NT2/D1 (cell line): ENCODE measurements around the gene NRP1.

Experiments
- DNase-seq: peaks from one replicate; pipeline ENCODE4 v3.0.0-alpha.2; 2011; ENCODE audit warnings: low read depth, low spot score
- H3K27me3 ChIP-seq: 2 replicates; pipeline ENCODE4 v1.6.0; 2011; ENCODE audit warnings: mild to moderate bottlenecking; ENCODE audit not compliant: insufficient read length, insufficient read depth
- H3K36me3 ChIP-seq: 2 replicates; pipeline ENCODE4 v1.6.1; 2011; ENCODE audit warnings: mild to moderate bottlenecking, low read length, mixed read lengths; ENCODE audit not compliant: insufficient read depth, insufficient read length
- H3K4me1 ChIP-seq: 2 replicates; pipeline ENCODE4 v1.5.1; 2011; ENCODE audit not compliant: insufficient read depth, insufficient read length
- H3K4me3 ChIP-seq: 2 replicates; pipeline ENCODE4 v1.5.1; 2011; ENCODE audit warnings: low read depth; ENCODE audit not compliant: insufficient read length
- H3K9ac ChIP-seq: 2 replicates; pipeline ENCODE4 v1.6.0; 2011; ENCODE audit warnings: low read depth; ENCODE audit not compliant: insufficient read length
- H3K9me3 ChIP-seq: 2 replicates; pipeline ENCODE4 v1.5.1; 2011; ENCODE audit warnings: mild to moderate bottlenecking, low read length; ENCODE audit not compliant: insufficient read depth
- SUZ12 ChIP-seq: IDR thresholded peaks from 2 replicates; pipeline ENCODE4 v1.6.1; 2011; ENCODE audit not compliant: insufficient read length, insufficient read depth; ENCODE audit errors: extremely low read depth
- YY1 ChIP-seq: IDR thresholded peaks from 2 replicates; pipeline ENCODE4 v1.6.1; 2011; ENCODE audit not compliant: insufficient read length, insufficient read depth
- ZNF274 ChIP-seq: IDR thresholded peaks from 2 replicates; pipeline ENCODE4 v1.6.1; 2011; ENCODE audit warnings: mild to moderate bottlenecking, low read depth, low read length

NRP1 gene

GRCh38 chr10:33335551-33335800 is 1.0 kb upstream of the NRP1 start:
- H3K4me1 ChIP-seq: no peaks in the 10 kb centered on the region
- no peaks in the 10 kb centered on the region for H3K9me3 ChIP-seq
- no peak for DNase-seq
- H3K36me3 ChIP-seq: no peaks in the 10 kb centered on the region
- TF ChIP-seq YY1 (no peak), SUZ12 (no peak), ZNF274 (no peak)
- peak overlapping the region; percentile 51 for H3K4me3 ChIP-seq
- H3K9ac ChIP-seq: peak overlapping the region; percentile 67
- H3K27me3 ChIP-seq: peaks cover 72% of the 10 kb centered on the region

GRCh38 chr10:33334805-33335550 is 511 bp upstream of the NRP1 start:
- no peaks in the 10 kb centered on the region for H3K4me1 ChIP-seq
- peaks cover 72% of the 10 kb centered on the region for H3K27me3 ChIP-seq
- H3K9me3 ChIP-seq: no peaks in the 10 kb centered on the region
- TF ChIP-seq YY1 (no peak), SUZ12 (no peak), ZNF274 (no peak)
- H3K4me3 ChIP-seq: peak overlapping the region; percentile 51
- DNase-seq: peak; percentile 60
- H3K9ac ChIP-seq: peak overlapping the region; percentile 67
- H3K36me3 ChIP-seq: no peaks in the 10 kb centered on the region

DNA sequence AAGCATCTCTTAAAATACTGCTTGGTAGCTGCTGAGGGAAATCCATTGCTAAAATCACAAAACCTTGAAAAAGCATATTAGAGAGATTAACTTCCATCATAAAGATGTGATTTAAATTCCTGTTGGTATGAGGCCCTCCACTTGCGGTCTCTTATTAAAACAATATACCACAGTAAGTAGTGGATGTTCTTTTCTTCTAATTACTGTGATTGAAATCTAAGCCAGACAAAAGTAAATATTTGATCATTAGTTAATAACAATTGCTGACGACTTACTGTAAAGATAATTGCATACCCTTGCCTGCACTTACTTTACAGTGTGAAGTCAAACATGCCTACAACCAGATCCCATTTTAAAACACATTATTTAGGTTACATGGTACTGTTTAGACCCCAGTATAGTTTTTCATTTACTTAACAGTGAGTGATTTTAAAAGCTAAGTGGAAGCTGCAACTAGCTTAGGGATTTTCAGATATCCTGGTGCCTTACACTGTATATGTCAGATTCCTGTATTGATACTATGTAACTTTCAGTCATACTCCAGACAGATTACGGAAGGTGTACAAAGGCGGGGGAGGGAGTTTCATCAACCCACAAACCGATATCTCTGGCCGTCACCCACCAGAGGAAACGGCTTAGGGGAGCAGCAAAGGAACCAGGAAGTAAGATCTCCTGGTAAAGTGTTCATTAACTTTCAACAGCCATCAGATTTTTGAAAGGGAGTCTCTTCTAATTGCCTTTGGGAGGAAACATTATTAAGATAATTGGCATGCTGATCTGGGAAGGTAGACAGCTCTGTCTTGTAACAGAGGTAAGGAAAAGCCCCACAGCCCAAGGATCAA is 986 bp downstream of the NRP1 start:
- Histone ChIP-seq H3K9me3 (no peaks in the 10 kb centered on the region), H3K27me3 (peaks cover 72% of the 10 kb centered on the region), H3K9ac (peak overlapping the region; percentile 72), H3K4me3 (peak overlapping the region; percentile 55), H3K36me3 (no peaks in the 10 kb centered on the region), H3K4me1 (no peaks in the 10 kb centered on the region)
- no peak for TF ChIP-seq SUZ12
- TF ChIP-seq ZNF274: no peak
- TF ChIP-seq YY1: no peak
- DNase-seq: no peak

- Histone ChIP-seq H3K36me3 (no peaks in the 10 kb centered on the region), H3K9ac (no peak overlapping the region), H3K27me3 (peaks cover 62% of the 10 kb centered on the region), H3K9me3 (no peaks in the 10 kb centered on the region), H3K4me3 (no peak overlapping the region), H3K4me1 (no peaks in the 10 kb centered on the region)
- TF ChIP-seq SUZ12 (no peak), ZNF274 (no peak), YY1 (no peak)
- DNase-seq: no peak
Measured at GRCh38 chr10:33332183-33333065, 2.0 kb downstream of the NRP1 start.

DNA sequence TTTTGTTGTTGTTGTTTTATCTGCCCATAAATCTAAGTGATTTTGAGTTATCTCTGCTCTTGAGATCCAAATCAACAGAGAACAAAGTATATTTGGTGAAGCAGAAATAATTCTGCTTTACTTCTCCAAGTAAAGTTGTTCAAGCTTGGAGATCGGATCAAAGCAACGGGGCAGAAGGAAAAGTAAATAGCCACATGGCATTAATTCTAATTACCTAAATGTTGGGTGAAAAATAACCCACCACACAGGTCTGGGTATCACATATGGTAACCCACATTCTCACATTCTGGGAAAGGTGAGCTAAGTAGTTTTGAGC is 3.1 kb downstream of the NRP1 start:
- H3K9ac ChIP-seq: no peak overlapping the region
- H3K9me3 ChIP-seq: no peaks in the 10 kb centered on the region
- H3K27me3 ChIP-seq: peaks cover 52% of the 10 kb centered on the region
- no peaks in the 10 kb centered on the region for H3K4me1 ChIP-seq
- no peak for TF ChIP-seq YY1
- no peak for TF ChIP-seq ZNF274
- TF ChIP-seq SUZ12: no peak
- no peak overlapping the region for H3K4me3 ChIP-seq
- no peak for DNase-seq
- H3K36me3 ChIP-seq: no peaks in the 10 kb centered on the region

GRCh38 chr10:33330543-33331378 is 3.7 kb downstream of the NRP1 start:
- Histone ChIP-seq H3K9me3 (no peaks in the 10 kb centered on the region), H3K4me1 (no peaks in the 10 kb centered on the region), H3K4me3 (no peak overlapping the region), H3K9ac (no peak overlapping the region), H3K36me3 (no peaks in the 10 kb centered on the region), H3K27me3 (peaks cover 46% of the 10 kb centered on the region)
- TF ChIP-seq YY1 (no peak), ZNF274 (no peak), SUZ12 (no peak)
- DNase-seq: peak; percentile 50

- H3K9ac ChIP-seq: no peak overlapping the region
- H3K27me3 ChIP-seq: peaks cover 35% of the 10 kb centered on the region
- TF ChIP-seq ZNF274: no peak
- TF ChIP-seq YY1: no peak
- TF ChIP-seq SUZ12: no peak
- no peaks in the 10 kb centered on the region for H3K9me3 ChIP-seq
- H3K36me3 ChIP-seq: no peaks in the 10 kb centered on the region
- H3K4me1 ChIP-seq: no peaks in the 10 kb centered on the region
- DNase-seq: no peak
- H3K4me3 ChIP-seq: no peak overlapping the region
Measured at GRCh38 chr10:33329178-33329577, 5.3 kb downstream of the NRP1 start.
